GM19467 (cell line): ENCODE results near the gene RET.

ENCODE experiments used
- ATAC-seq: cut with Tn5 transposase; IDR thresholded peaks from one replicate; pipeline ENCODE4 v1.9.1; 2021; ENCODE audit warnings: mild to moderate bottlenecking, moderate library complexity; ENCODE audit not compliant: unreplicated experiment

The RET gene

DNA sequence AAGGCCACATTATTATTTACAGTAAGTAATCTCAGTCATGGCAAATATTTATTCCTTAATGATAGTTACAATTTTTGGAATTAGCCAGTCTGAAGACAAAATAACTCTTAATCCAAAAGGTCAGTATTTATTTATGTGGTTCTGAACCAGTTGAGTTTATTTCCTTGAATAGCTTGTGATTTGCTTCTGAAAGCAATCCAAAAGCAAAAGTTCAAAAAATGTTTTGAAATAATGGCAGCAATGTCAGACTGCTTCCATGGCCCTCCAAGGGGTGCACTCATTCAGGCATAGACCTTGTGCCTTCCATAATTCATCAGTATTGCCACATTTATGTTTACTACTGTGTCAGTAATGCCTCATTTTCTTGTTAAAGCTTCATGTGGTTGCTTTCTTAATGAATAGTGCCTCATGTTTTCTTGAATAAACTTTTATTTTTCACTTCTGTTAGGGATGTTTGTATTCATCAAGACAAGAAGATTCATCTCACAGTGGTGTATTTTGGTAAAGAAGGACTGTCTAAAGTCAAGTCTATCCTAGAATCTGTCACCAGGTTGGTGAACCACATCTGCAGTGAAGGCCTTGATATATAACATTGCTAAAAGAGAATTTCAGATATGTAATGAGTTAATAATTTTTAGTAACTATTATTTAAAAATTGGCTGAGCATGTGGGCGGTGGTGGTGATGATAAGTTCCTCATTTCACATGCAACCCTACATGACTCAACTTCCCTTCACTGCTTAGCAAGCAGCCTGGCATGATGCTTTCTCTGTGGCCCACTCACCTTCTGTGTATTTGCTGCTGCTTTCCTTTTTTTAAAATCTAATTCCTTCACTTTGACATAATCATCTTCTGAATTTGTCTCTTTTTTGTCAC is 83.4 kb downstream of the RET start:
- peak; percentile 40 for ATAC-seq

DNA sequence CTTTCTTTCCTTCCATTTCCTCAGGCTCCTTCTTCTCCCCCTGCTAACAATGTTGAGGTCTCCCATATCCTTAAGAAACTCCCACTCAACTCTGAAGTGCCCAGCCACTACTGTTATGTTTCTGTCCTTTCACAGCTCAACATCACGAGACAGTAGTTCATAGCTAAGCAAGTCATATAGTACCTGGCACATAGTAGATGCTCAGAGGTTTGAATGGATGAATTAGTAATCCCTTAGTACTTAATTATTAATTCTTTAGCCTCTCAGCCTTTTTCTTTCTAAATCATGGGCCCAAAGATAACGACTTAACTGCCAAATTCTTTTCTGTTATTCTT is 84.0 kb downstream of the RET start:
- ATAC-seq = peak; percentile 75

DNA sequence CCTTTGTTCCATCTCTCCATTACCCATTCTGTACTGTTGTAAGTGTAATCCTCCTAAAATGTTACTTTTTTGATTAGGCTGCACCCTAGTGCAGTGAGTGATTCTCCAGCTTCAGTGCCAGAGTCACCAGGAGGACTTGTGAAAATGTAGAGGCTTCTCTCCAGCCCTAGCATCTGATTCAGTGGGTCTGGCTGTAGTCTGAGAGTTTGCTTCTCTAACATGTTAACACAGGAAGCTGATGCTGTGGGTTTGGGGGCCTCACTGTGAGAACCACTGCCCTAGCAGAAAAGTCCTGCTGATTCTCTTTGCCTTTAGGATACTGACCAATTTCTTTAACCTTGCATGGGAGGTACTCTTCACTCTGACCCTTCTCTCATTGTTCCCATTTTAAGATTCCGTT is 85.7 kb downstream of the RET start:
- no peak for ATAC-seq

DNA sequence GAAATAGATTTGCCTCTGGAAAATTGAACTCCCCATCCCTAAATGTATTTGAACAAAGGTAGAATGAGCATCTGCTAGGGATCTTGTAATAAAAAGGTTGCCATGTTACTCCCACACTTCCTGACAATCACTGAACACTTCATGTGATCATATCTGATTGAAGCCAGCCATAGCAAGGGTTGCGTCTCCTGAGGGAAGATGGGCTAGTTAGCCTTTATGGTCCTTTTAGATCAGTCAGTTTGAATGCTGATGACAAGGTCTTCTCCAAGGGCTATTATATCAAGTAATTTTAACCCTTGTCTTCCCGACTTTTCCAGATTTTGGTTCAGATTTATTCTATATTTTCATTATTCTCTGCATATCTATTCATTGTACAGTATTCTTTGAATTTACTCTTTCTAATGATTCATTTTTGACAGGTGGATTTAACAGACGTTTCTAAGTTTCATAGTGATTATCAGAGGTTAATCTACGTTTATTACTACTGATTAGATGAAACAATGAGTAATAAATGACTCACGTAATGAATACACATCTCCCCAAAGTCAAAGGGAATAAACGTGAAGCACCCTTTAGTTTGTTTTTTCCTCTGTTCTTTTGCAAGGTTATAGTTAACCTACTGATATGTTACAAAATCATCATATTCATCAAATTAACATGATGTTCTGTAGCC is 89.5 kb downstream of the RET start:
- no peak for ATAC-seq

DNA sequence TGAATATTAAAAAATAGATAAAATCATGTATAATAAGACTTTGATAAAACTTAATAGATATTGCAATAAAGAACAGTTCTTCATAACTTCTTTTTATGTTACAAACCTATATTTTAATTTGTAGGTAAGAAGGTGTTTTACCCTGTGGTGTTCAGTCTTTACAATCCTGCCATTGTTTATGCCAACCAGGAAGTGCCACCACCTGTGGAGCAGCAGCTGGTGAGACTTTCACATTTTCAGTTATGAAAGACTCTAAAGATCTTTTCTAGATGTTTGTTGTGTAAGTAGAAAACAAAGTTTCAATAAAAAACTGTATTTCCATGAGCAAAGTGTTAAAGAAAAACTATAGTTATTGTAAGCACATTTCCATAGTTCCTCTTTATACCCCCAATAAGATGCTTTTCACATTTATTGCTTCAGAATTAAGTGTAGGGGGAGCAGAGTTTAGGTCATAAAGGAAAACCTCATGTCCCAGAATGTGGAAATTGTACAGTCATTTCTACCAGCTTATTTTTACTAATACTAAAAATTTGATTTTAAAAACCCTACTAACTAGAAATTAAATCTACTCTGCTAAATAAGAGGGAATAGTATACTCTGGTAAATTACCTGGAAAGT is 90.1 kb downstream of the RET start:
- peak; percentile 60 for ATAC-seq

DNA sequence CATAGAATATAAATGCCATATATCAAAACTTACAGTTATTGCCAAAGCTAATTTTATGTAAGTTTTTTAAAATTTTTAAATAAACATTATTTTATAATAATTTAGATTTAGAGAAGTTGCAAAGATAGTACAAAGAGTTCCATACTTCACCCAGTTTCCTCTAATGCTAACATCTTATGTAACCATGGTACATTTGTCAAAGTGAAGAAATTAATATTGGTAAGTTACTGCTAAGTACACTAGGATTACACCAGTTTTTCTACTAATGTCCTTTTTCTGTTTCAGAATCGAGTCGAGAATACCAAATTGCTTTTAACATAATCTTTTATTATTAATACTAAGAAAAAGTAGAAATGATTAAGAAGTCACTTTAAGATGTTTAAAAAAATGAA is 90.6 kb downstream of the RET start:
- no peak for ATAC-seq

DNA sequence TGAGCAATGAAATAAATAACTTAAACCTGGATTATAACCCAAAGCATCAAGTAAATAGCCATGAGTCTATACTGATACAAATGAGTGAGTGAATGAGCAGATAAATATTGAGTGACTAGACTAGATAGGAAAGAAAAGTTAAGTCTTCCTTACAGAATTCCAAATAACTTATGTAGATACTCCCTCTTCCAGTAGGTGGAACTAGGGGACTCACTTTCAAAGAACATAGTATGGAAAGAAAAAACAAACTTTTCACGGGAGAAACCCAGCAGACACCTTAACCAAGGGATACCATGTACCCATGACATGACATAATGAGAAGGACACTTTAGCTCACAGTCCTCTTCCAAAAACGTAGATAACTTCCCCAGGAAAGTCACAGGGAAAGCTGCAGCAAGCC is 93.6 kb downstream of the RET start:
- no peak for ATAC-seq

DNA sequence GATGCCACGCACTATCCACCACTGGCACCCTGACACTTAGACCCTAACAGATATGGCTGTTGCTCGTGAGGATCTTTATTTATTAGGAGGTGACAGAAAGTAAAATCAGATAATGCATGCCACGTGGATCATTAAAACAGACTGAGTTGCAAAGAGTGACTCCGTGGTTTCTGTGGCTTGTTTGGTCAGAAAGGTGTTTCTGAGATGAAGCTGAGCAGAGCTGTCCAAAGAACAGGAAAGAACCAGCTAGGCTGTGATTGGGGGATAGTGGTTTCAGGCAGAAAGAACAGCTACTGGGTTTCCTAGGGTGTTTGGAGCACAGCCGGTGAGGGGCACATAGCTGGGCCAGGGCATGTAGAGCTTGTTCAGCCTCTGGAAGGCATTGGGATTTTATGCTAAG is 95.8 kb downstream of the RET start:
- ATAC-seq = no peak

DNA sequence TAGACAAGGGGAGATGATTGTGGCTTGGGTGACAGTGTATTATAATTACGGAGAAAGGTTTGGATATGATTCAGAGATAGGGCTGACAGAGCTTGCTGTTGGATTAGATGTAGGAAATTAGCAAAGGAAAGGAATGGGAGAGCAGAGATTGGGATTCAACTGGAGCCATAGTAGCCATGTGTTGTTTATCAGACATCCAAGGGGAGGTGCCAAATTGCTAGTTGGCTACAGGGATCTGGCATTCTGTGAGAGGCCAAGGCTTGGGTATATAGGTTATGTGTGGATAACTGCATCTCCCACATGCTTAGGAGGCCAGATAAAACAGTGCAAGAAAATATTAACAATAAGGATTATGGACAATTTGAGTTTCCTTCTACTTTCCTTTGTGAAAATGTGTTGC is 96.3 kb downstream of the RET start:
- no peak for ATAC-seq

DNA sequence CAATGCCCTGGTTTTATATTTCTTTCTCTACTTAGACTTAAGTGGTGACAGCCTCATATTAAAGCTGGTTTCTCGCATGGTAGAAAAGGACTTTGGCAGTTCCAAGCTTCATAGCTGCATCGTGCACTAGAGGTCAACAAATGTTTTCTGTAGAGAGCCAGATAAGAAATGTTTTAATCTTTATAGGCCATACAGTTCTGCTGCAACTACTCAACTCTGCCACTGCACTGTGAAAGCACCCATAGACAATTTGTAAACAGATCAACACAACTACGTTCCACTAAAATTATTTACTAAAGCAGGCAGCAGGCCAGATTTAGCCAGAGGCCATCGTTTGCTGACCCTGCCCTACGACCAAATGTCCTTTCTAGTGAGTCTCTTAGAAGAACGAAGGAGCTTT is 98.1 kb downstream of the RET start:
- no peak for ATAC-seq

DNA sequence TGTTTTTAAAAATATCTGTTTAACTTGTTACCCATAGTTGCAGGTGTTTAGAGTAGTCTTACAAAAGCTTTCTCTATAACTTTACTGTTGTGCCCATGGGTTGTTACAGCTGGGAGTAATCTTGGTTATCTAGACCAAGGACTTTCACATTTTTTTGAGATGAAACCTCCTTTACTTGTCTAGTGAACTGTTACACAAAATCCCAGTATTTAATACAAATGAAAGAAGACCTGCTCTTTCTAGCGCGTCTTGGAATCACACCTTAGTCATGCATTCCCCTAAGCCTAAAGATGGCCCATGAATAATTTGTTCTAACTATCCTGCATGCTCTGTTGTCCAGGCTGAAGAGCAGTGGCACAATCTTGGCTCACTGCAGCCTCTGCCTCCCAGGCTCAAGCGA is 99.4 kb downstream of the RET start:
- no peak for ATAC-seq

DNA sequence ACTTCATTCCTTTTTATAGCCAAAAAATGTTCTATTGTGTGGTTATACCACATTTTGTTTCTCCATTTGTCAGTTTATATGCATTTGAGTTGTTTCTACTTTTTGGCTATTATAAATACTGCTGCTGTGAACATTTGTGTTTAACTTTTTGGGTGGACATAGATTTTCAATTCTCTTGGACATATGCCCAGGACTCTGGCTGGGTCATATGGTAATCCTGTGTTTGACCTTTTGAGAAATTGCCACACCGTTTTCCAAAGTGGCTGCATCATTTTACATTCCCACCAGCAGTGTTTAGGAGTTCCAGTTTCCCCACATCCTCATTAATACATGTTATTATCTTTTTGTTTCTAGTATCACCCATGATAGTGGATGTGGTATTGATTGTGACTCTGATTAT is 100.7 kb downstream of the RET start:
- ATAC-seq = no peak
